ENCODE data around the gene LY6G5C. TPM values are rescaled to one million over a fixed set of nuclear protein-coding genes. Genes with fewer than 3 reads are reported as not detected.
A peak's percentile ranks its signal among the peaks of the same experiment; 100 is the strongest.

The LY6G5C gene
- total RNA-seq, 2 donors from 2014 or later: not detected

DNA sequence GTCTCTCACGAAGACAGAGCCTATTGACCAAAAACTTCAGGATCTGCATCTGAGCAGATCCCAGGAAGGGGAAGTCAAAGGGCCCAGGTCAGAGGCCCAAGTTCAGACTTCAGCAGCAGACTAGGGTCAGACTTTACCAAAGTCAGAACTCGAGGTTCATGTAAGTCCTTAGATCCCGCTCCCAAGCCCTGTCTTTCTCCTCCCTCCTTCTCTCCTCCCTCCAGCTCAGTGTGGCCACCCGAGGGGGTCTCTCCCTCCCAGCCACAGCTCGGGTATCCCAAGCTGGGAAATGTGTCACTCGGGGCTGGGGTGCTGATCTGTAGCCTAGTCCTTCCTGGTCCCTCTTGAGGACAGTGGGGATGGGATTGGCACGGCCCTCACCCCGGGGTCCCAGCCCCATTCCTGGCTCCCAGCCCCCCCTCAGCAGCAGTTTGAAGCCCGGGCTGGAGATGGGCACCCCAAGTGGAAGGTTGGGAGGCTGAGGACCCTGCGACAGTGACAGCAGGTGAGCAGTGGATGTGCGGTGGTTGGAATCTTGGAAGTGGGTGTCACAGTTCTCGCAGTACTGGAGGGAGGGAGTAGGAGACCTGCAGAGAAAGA, 18.6 kb downstream of the LY6G5C start:
- H3K9me3 ChIP-seq: no peaks in the 10 kb centered on the region
- peak overlapping the region in 1 of 2 donors; percentile 4 for H3K27ac ChIP-seq
- H3K4me3 ChIP-seq: no peak overlapping the region
- no peak for TF ChIP-seq CTCF (IDR thresholded peaks at IDR 0.05)
- DNase-seq (ENCODE audit: low spot score): no peak
- ATAC-seq (ENCODE audit: insufficient number of reproducible peaks, low FRiP score, low read depth): no peak
- H3K4me1 ChIP-seq (ENCODE audit: control insufficient read depth in 1 of 2, low read depth in 2 of 2): peaks cover 32 to 68% of the 10 kb centered on the region in 2 donors
- H3K27me3 ChIP-seq (replicated peaks; ENCODE audit: insufficient read depth): no peaks in the 10 kb centered on the region
- peaks cover 1% of the 10 kb centered on the region for H3K36me3 ChIP-seq

- H3K27me3 ChIP-seq (replicated peaks; ENCODE audit: insufficient read depth): no peaks in the 10 kb centered on the region
- H3K36me3 ChIP-seq: no peaks in the 10 kb centered on the region
- DNase-seq (ENCODE audit: low spot score) (no peak), ATAC-seq (ENCODE audit: insufficient number of reproducible peaks, low FRiP score, low read depth) (no peak)
- peak overlapping the region; percentile 78 to 90 for H3K27ac ChIP-seq
- peak overlapping the region; percentile 82 for H3K4me3 ChIP-seq
- H3K4me1 ChIP-seq (ENCODE audit: control insufficient read depth in 1 of 2, low read depth in 2 of 2): peaks cover 25 to 63% of the 10 kb centered on the region in 2 donors
- H3K9me3 ChIP-seq: no peaks in the 10 kb centered on the region
- no peak for TF ChIP-seq CTCF (IDR thresholded peaks at IDR 0.05)
Measured at GRCh38 chr6:31661262-31662123, 19.4 kb downstream of the LY6G5C start.

DNA sequence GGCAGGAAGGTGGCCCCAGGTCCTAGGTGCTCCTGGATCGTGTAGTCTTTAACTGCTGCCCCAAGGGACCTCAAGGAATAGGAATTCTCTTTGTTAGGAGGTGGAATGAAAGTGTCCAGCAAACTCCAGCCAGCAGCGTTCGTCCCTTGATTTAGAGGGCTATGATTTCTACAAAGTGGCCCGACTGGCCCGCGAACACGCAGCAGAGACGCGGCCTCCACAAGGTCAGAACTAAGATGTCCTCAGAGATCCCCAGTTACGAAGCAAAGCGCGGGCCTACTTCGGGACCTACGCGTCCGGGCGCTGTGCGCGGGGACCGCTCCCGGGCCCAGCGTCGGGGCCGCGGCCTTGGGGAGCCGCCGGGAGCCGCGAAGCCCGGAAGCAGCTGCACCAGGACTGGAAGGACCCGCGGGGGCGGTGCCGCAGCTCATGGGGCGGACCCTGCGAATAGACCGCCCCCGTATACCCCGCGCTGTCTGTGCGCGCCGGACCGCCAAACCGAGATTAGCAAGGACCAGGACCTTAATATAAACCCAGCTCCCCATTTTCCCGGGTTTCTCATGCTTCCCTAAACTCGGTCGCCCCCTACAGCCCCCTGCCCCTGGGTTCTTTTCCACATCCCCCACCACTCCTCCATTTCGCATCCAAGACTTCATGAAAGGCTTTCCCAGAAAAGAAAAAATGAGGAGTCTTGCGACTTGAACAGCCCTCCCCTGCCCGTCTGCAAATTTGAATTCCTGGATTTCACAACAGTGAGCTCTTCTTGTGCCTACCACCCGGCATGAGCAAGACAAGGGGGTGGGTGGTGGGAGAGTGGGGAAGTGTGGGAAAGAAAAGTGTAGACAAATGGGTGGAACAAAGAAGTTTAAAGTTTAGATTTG, 20.2 kb downstream of the LY6G5C start, which contains the start of gene C6orf47:
C6orf47 (minus strand) TSS at position 398 of the 881 bp plus-strand sequence. CDS start 831 bp downstream, outside the sequence.
- DNase-seq (ENCODE audit: low spot score): peak; percentile 54
- no peaks in the 10 kb centered on the region for H3K36me3 ChIP-seq
- peak within 1 kb of the TSS; percentile 82 to 90 for H3K27ac ChIP-seq
- no peaks in the 10 kb centered on the region for H3K27me3 ChIP-seq (replicated peaks; ENCODE audit: insufficient read depth)
- H3K9me3 ChIP-seq: no peaks in the 10 kb centered on the region
- TF ChIP-seq CTCF (IDR thresholded peaks at IDR 0.05): no peak
- H3K4me1 ChIP-seq (ENCODE audit: control insufficient read depth in 1 of 2, low read depth in 2 of 2): peaks cover 25 to 61% of the 10 kb centered on the region in 2 donors
- ATAC-seq (ENCODE audit: insufficient number of reproducible peaks, low FRiP score, low read depth): peak; percentile 48
- H3K4me3 ChIP-seq: peak within 1 kb of the TSS; percentile 82

DNA sequence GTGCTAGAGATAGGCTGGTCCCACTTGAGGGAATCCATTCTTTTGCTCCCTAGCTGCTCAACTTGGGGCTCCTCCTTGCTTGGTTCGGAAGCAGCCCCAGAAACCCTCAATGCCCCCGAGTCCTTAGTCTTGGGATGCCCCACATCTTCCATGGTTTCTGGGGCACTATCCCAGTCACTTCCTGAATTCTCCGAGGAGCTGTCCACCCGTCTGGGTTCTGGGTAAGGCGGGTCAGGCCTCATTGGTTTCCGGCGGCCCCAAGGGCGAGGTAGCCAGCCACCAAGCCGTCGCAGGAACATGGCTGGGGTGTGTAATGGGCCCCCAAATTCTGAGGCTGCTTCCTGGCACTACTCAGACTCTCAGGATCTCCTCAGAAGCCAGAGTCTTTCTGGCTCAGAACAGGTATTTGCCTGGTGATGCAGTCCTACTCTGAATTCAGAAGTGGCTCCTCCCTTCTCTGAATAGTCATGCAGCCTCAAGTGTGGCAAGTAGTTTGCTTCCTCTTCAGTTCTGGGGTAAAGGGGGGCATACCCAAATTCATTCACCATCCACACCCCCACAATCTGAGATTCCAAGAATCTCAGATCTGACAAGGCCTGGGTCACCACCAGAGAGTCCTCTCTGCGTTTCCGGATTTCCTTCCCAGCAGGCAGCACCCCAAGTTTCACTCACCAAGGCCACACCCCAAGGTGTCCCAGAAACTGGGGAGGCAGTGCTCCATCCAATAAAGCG, 21.1 kb downstream of the LY6G5C start:
- Histone ChIP-seq H3K4me3 (peak overlapping the region; percentile 82), H3K27ac (peak overlapping the region; percentile 82 to 90), H3K4me1 (ENCODE audit: control insufficient read depth in 1 of 2, low read depth in 2 of 2) (peaks cover 25 to 61% of the 10 kb centered on the region in 2 donors), H3K27me3 (replicated peaks; ENCODE audit: insufficient read depth) (no peaks in the 10 kb centered on the region), H3K36me3 (no peaks in the 10 kb centered on the region), H3K9me3 (no peaks in the 10 kb centered on the region)
- DNase-seq (ENCODE audit: low spot score) (no peak), ATAC-seq (ENCODE audit: insufficient number of reproducible peaks, low FRiP score, low read depth) (no peak)
- no peak for TF ChIP-seq CTCF (IDR thresholded peaks at IDR 0.05)

All from thoracic aorta (tissue), 2 donors.